GM04504 (cell line): ENCODE measurements around the gene FOXP1.
"Not testable (repeated sequence)": the region's sequence is repeated elsewhere in the genome, so short reads cannot be mapped to it uniquely, and the experiment has no call there.

Experiments
- DNase-seq: peaks from one replicate; pipeline ENCODE4 v3.0.0-alpha.2; 2012; ENCODE audit warnings: low read depth

FOXP1 gene

GRCh38 chr3:70975981-70976380 lies 607.5 kb downstream of the FOXP1 start:
- not testable (repeated sequence) for DNase-seq

GRCh38 chr3:70974747-70975146 lies 608.8 kb downstream of the FOXP1 start:
- DNase-seq: no peak

- no peak for DNase-seq
These were observed 610.0 kb downstream of the FOXP1 start for GRCh38 chr3:70973558-70973957.

- DNase-seq: no peak
These were observed 610.7 kb downstream of the FOXP1 start for GRCh38 chr3:70972855-70973254.

- DNase-seq: no peak
These were observed 612.6 kb downstream of the FOXP1 start for GRCh38 chr3:70970952-70971351.

- DNase-seq: no peak
These were observed 613.4 kb downstream of the FOXP1 start for GRCh38 chr3:70970171-70970570.

GRCh38 chr3:70963431-70964275 lies 619.9 kb downstream of the FOXP1 start:
- no peak for DNase-seq

GRCh38 chr3:70959506-70960291 lies 623.8 kb downstream of the FOXP1 start:
- DNase-seq: no peak

- no peak for DNase-seq
These were observed 631.3 kb downstream of the FOXP1 start for GRCh38 chr3:70952033-70952747.

GRCh38 chr3:70951316-70951715 lies 632.2 kb downstream of the FOXP1 start:
- no peak for DNase-seq

- DNase-seq: no peak
These were observed 635.9 kb downstream of the FOXP1 start for GRCh38 chr3:70947579-70947978.

GRCh38 chr3:70943886-70944285 lies 639.6 kb downstream of the FOXP1 start:
- DNase-seq: no peak

GRCh38 chr3:70933105-70933810 lies 650.3 kb downstream of the FOXP1 start:
- no peak for DNase-seq

GRCh38 chr3:70930066-70930465 lies 653.5 kb downstream of the FOXP1 start:
- DNase-seq: no peak

GRCh38 chr3:70927239-70927638 lies 656.3 kb downstream of the FOXP1 start:
- no peak for DNase-seq

GRCh38 chr3:70926835-70927234 lies 656.7 kb downstream of the FOXP1 start:
- no peak for DNase-seq

GRCh38 chr3:70919661-70920060 lies 663.9 kb downstream of the FOXP1 start:
- no peak for DNase-seq

GRCh38 chr3:70919091-70919490 lies 664.4 kb downstream of the FOXP1 start:
- DNase-seq: no peak

GRCh38 chr3:70916375-70917055 lies 667.0 kb downstream of the FOXP1 start:
- DNase-seq: no peak

- no peak for DNase-seq
These were observed 668.7 kb downstream of the FOXP1 start for GRCh38 chr3:70914862-70915261.

- DNase-seq: no peak
These were observed 671.8 kb downstream of the FOXP1 start for GRCh38 chr3:70911719-70912118.
